Tibial artery (tissue), 4 donors: ENCODE data around the gene NCDN.
A peak's percentile ranks its signal among the peaks of the same experiment; 100 is the strongest.

Experiments
- DNase-seq, 2 donors: peaks; one replicate each; pipeline ENCODE4 v3.0.0-alpha.2; 2019
- H3K27ac ChIP-seq, 2 donors: fragments of 200-600 bp; sonication (generic) in 1 of 2; 1 replicate in 1 of 2; 2 replicates in 1 of 2; pipeline ENCODE4 v1.5.1; 2018 to 2019; ENCODE audit warnings: mild to moderate bottlenecking in 1 of 2
- H3K27me3 ChIP-seq, 2 donors: fragments of 200-600 bp; sonication (generic) in 1 of 2; one replicate each; pipeline versions ENCODE4 v1.5.1 to v1.6.0; 2016 to 2019
- H3K36me3 ChIP-seq, 3 donors: fragments of 200-600 bp; sonication (generic) in 2 of 3; one replicate each; pipeline ENCODE4 v1.5.1; 2016 to 2019; ENCODE audit warnings: mild to moderate bottlenecking in 2 of 3
- H3K4me1 ChIP-seq, 4 donors: fragments of 200-600 bp; sonication (generic) in 2 of 4; 1 replicate in 3 of 4; 2 replicates in 1 of 4; pipeline ENCODE4 v1.5.1; 2016 to 2019
- H3K4me3 ChIP-seq, 2 donors: fragments of 200-600 bp; sonication (generic) in 1 of 2; 1 replicate in 1 of 2; 2 replicates in 1 of 2; pipeline ENCODE4 v1.5.1; 2018 to 2019; ENCODE audit warnings: mild to moderate bottlenecking in 2 of 2
- H3K9me3 ChIP-seq, 3 donors: fragments of 200-600 bp; sonication (generic) in 1 of 3; one replicate each; pipeline ENCODE4 v1.5.1; 2016 to 2019
- CTCF ChIP-seq, 2 experiments: fragments of 200-600 bp in 1 of 2; fragments of 450-650 bp in 1 of 2; IDR thresholded peaks; one replicate each; pipeline ENCODE4 v1.5.1; 2017 to 2019; ENCODE audit warnings: antibody characterized with exemption in 2 of 2, mild to moderate bottlenecking in 1 of 2, moderate library complexity in 1 of 2
- intact Hi-C: fragments of 100-400 bp; cut with DNase I; formaldehyde crosslinking; loops from one replicate; pipeline ENCODE4 v1.15.0; 2023; ENCODE audit warnings: low total_unique reads

Gene NCDN

GRCh38 chr1:35557611-35558373 is at the start of gene NCDN:
TSS of gene NCDN (plus strand) at chr1:35557799. CDS start at chr1:35558191, 392 bp downstream.
- Histone ChIP-seq H3K9me3 (no peaks in the 10 kb centered on the region), H3K36me3 (peaks cover 2 to 21% (median 11%) of the 10 kb centered on the region in 3 donors), H3K27me3 (no peaks in the 10 kb centered on the region), H3K27ac (peak within 1 kb of the TSS; percentile 96 to 98), H3K4me1 (peaks cover 3 to 66% (median 44%) of the 10 kb centered on the region in 4 donors), H3K4me3 (peak within 1 kb of the TSS; percentile 86 to 98)
- peak; percentile 97 to 98 for DNase-seq
- intact Hi-C loops, result loop anchor here (5.0 kb wide), 2 partner anchors 80 to 365 kb away; partner anchors contain the start of gene SFPQ
- TF ChIP-seq CTCF (IDR thresholded peaks at IDR 0.05), result no peak

GRCh38 chr1:35507947-35508346 is 49.7 kb upstream of the NCDN start:
- H3K27ac ChIP-seq, result no peak overlapping the region
- no peak overlapping the region for H3K4me3 ChIP-seq
- no peak for DNase-seq
- H3K36me3 ChIP-seq, result peaks cover 5 to 16% (median 7%) of the 10 kb centered on the region in 3 donors
- H3K9me3 ChIP-seq, result no peaks in the 10 kb centered on the region
- H3K27me3 ChIP-seq, result no peaks in the 10 kb centered on the region
- TF ChIP-seq CTCF (IDR thresholded peaks at IDR 0.05), result no peak
- peaks cover 0 to 27% (median 8%) of the 10 kb centered on the region in 4 donors for H3K4me1 ChIP-seq
- intact Hi-C loops, result no loop called here

GRCh38 chr1:35509558-35509957 is 48.0 kb upstream of the NCDN start:
- H3K4me1 ChIP-seq, result peaks cover 0 to 27% (median 8%) of the 10 kb centered on the region in 4 donors
- no peak for TF ChIP-seq CTCF (IDR thresholded peaks at IDR 0.05)
- intact Hi-C loops, result no loop called here

GRCh38 chr1:35511305-35511704 is 46.3 kb upstream of the NCDN start:
- no peak for DNase-seq
- Histone ChIP-seq H3K4me3 (no peak overlapping the region), H3K36me3 (peaks cover 5 to 6% (median 6%) of the 10 kb centered on the region in 3 donors), H3K9me3 (no peaks in the 10 kb centered on the region), H3K4me1 (peaks cover 0 to 20% (median 4%) of the 10 kb centered on the region in 4 donors), H3K27ac (no peak overlapping the region), H3K27me3 (no peaks in the 10 kb centered on the region)
- intact Hi-C loops, result no loop called here
- no peak for TF ChIP-seq CTCF (IDR thresholded peaks at IDR 0.05)

More at GRCh38 chr1:35509558-35509957, 48.0 kb upstream of the NCDN start:
- Histone ChIP-seq H3K27me3 (no peaks in the 10 kb centered on the region), H3K9me3 (no peaks in the 10 kb centered on the region), H3K36me3 (peaks cover 5 to 16% (median 7%) of the 10 kb centered on the region in 3 donors), H3K4me3 (no peak overlapping the region), H3K27ac (no peak overlapping the region)
- no peak for DNase-seq

GRCh38 chr1:35518183-35518582 is 39.4 kb upstream of the NCDN start:
- H3K27me3 ChIP-seq, result no peaks in the 10 kb centered on the region
- H3K9me3 ChIP-seq, result no peaks in the 10 kb centered on the region
- no peaks in the 10 kb centered on the region for H3K36me3 ChIP-seq
- intact Hi-C loops, result no loop called here
- H3K27ac ChIP-seq, result no peak overlapping the region
- DNase-seq, result no peak
- H3K4me3 ChIP-seq, result no peak overlapping the region
- TF ChIP-seq CTCF (IDR thresholded peaks at IDR 0.05), result no peak
- H3K4me1 ChIP-seq, result no peaks in the 10 kb centered on the region
